DOHH2 (cell line): ENCODE results near the gene VWF.

ENCODE experiments used
- H3F3A ChIP-seq: fragments of 200-600 bp; sonication (generic), shearing (Covaris generic); 2 replicates; pipeline ENCODE4 v1.6.0; 2016; ENCODE audit warnings: antibody characterized with exemption, mild to moderate bottlenecking; ENCODE audit not compliant: control insufficient read depth, insufficient read depth
- H3K27ac ChIP-seq: fragments of 200-600 bp; sonication (generic); 2 replicates; pipeline ENCODE4 v1.5.1; 2014; ENCODE audit warnings: low read depth, mild to moderate bottlenecking, low read length, moderate library complexity
- H3K27me3 ChIP-seq: fragments of 200-600 bp; sonication (generic); 2 replicates; pipeline ENCODE4 v1.6.1; 2014; ENCODE audit warnings: mild to moderate bottlenecking, low read length, mixed read lengths; ENCODE audit not compliant: control insufficient read depth
- H3K36me3 ChIP-seq: fragments of 200-600 bp; sonication (generic); 2 replicates; pipeline ENCODE4 v1.6.1; 2014; ENCODE audit warnings: mild to moderate bottlenecking, low read length, moderate library complexity, mixed read lengths; ENCODE audit not compliant: control insufficient read depth
- H3K4me1 ChIP-seq: fragments of 200-600 bp; sonication (generic); 2 replicates; pipeline ENCODE4 v1.6.1; 2014; ENCODE audit warnings: mild to moderate bottlenecking, low read length, mixed read lengths; ENCODE audit not compliant: control insufficient read depth
- H3K4me2 ChIP-seq: fragments of 200-600 bp; sonication (generic); 2 replicates; pipeline ENCODE4 v1.6.0; 2014; ENCODE audit warnings: mild to moderate bottlenecking, low read length, moderate library complexity
- H3K4me3 ChIP-seq: fragments of 200-600 bp; sonication (generic); 2 replicates; pipeline ENCODE4 v1.5.1; 2014; ENCODE audit warnings: mild to moderate bottlenecking, low read length, mixed read lengths
- H3K79me2 ChIP-seq: fragments of 200-600 bp; sonication (generic); 2 replicates; pipeline ENCODE4 v1.6.1; 2014; ENCODE audit warnings: mild to moderate bottlenecking, low read length, mixed read lengths; ENCODE audit not compliant: control insufficient read depth
- H3K9me2 ChIP-seq: fragments of 200-600 bp; sonication (generic); replicated peaks from 2 replicates; pipeline ENCODE4 v1.6.1; 2014; ENCODE audit warnings: mild to moderate bottlenecking, low read length, mixed read lengths; ENCODE audit not compliant: control insufficient read depth
- H3K9me3 ChIP-seq: fragments of 200-600 bp; sonication (generic); 2 replicates; pipeline ENCODE4 v1.6.1; 2014; ENCODE audit warnings: antibody characterized with exemption, low read length, mixed read lengths; ENCODE audit not compliant: control insufficient read depth, insufficient read depth
- H4K20me1 ChIP-seq: fragments of 200-600 bp; sonication (generic); 2 replicates; pipeline ENCODE4 v1.6.0; 2014; ENCODE audit warnings: low read depth, mild to moderate bottlenecking, antibody characterized with exemption, low read length, moderate library complexity; ENCODE audit not compliant: control insufficient read depth, insufficient read depth
- CTCF ChIP-seq: fragments of 200-600 bp; sonication (generic); IDR thresholded peaks from one replicate; pipeline ENCODE4 v1.5.1; 2014; ENCODE audit warnings: antibody characterized with exemption, mild to moderate bottlenecking, low read depth, low read length; ENCODE audit not compliant: poor library complexity, severe bottlenecking
- EZH2phosphoT487 ChIP-seq: fragments of 200-600 bp; sonication (generic); IDR thresholded peaks from 2 replicates; pipeline ENCODE4 v1.6.1; 2017; ENCODE audit warnings: borderline replicate concordance, mild to moderate bottlenecking, antibody characterized with exemption, low read length, moderate library complexity, mixed read lengths

Gene VWF

GRCh38 chr12:5988088-5988487, 136.4 kb downstream of the VWF start:
- no peaks in the 10 kb centered on the region for H3F3A ChIP-seq
- peaks cover 5% of the 10 kb centered on the region for H3K4me1 ChIP-seq
- no peaks in the 10 kb centered on the region for H3K36me3 ChIP-seq
- no peaks in the 10 kb centered on the region for H3K9me2 ChIP-seq
- TF ChIP-seq CTCF (no peak), EZH2phosphoT487 (no peak)
- H3K27me3 ChIP-seq = peaks cover 6% of the 10 kb centered on the region
- no peaks in the 10 kb centered on the region for H3K79me2 ChIP-seq
- no peak overlapping the region for H3K4me2 ChIP-seq
- no peak overlapping the region for H3K4me3 ChIP-seq
- H3K9me3 ChIP-seq = no peaks in the 10 kb centered on the region
- H4K20me1 ChIP-seq = no peaks in the 10 kb centered on the region
- no peak overlapping the region for H3K27ac ChIP-seq

- no peaks in the 10 kb centered on the region for H3K79me2 ChIP-seq
- no peaks in the 10 kb centered on the region for H4K20me1 ChIP-seq
- no peak overlapping the region for H3K27ac ChIP-seq
- H3K4me1 ChIP-seq = peaks cover 5% of the 10 kb centered on the region
- H3K9me2 ChIP-seq = no peaks in the 10 kb centered on the region
- H3K36me3 ChIP-seq = no peaks in the 10 kb centered on the region
- no peak overlapping the region for H3K4me3 ChIP-seq
- TF ChIP-seq CTCF = no peak
- TF ChIP-seq EZH2phosphoT487 = no peak
- H3K4me2 ChIP-seq = no peak overlapping the region
- no peaks in the 10 kb centered on the region for H3F3A ChIP-seq
- H3K9me3 ChIP-seq = no peaks in the 10 kb centered on the region
- H3K27me3 ChIP-seq = peaks cover 6% of the 10 kb centered on the region
Observed at GRCh38 chr12:5987573-5987972, 136.9 kb downstream of the VWF start.

- no peaks in the 10 kb centered on the region for H4K20me1 ChIP-seq
- H3K4me1 ChIP-seq = peaks cover 5% of the 10 kb centered on the region
- H3K9me2 ChIP-seq = no peaks in the 10 kb centered on the region
- peaks cover 6% of the 10 kb centered on the region for H3K27me3 ChIP-seq
- no peaks in the 10 kb centered on the region for H3F3A ChIP-seq
- H3K79me2 ChIP-seq = no peaks in the 10 kb centered on the region
- H3K27ac ChIP-seq = no peak overlapping the region
- TF ChIP-seq CTCF = no peak
- TF ChIP-seq EZH2phosphoT487 = no peak
- H3K4me3 ChIP-seq = no peak overlapping the region
- H3K9me3 ChIP-seq = no peaks in the 10 kb centered on the region
- no peak overlapping the region for H3K4me2 ChIP-seq
- H3K36me3 ChIP-seq = no peaks in the 10 kb centered on the region
Observed at GRCh38 chr12:5985471-5985870, 139.0 kb downstream of the VWF start.

- no peak overlapping the region for H3K27ac ChIP-seq
- H3F3A ChIP-seq = no peaks in the 10 kb centered on the region
- H3K4me3 ChIP-seq = no peak overlapping the region
- H3K79me2 ChIP-seq = no peaks in the 10 kb centered on the region
- H4K20me1 ChIP-seq = no peaks in the 10 kb centered on the region
- H3K4me1 ChIP-seq = peaks cover 5% of the 10 kb centered on the region
- H3K4me2 ChIP-seq = no peak overlapping the region
- no peak for TF ChIP-seq EZH2phosphoT487
- TF ChIP-seq CTCF = no peak
- H3K36me3 ChIP-seq = no peaks in the 10 kb centered on the region
- H3K9me3 ChIP-seq = no peaks in the 10 kb centered on the region
- no peaks in the 10 kb centered on the region for H3K9me2 ChIP-seq
- peaks cover 6% of the 10 kb centered on the region for H3K27me3 ChIP-seq
Observed at GRCh38 chr12:5984873-5985272, 139.6 kb downstream of the VWF start.
